K562 (cell line): ENCODE results near the gene PPP4R3A. TPM values are rescaled to one million over a fixed set of nuclear protein-coding genes. Genes with fewer than 3 reads are reported as not detected.

Experiments used
- ATAC-seq: fragments of 200-7000 bp; cut with Tn5 transposase; 3 replicates; pipeline ENCODE4 v1.9.1; 2020; ENCODE audit warnings: moderate library complexity
- BruUV-seq: library from RNA; stranded (reverse); fragments of 400-500 nt; replicated peaks from 2 replicates; lab custom pipeline; 2021; lab: Mats Ljungman, UMichigan
- CTCF ChIA-PET: fragments of 300-600 bp; formaldehyde crosslinking; extraction: SDS; loops from one replicate; lab custom pipeline; 2021; ENCODE audit warnings: low intra/inter-chr PET ratio; lab: Yijun Ruan, JAX
- POLR2A ChIA-PET: fragments of 300-600, 350-650 bp; sonication (Branson Sonifier 250); formaldehyde crosslinking; extraction: SDS; loops from one replicate; lab custom pipeline; 2021; ENCODE audit warnings: antibody characterized with exemption, inconsistent platforms; lab: Yijun Ruan, JAX
- DNase-seq, 4 experiments: peaks; one replicate each; pipeline versions ENCODE4 v3.0.0 to v3.0.0-alpha.2; 2011 to 2018; ENCODE audit warnings: low spot score in 3 of 4, mixed read lengths in 3 of 4; ENCODE audit errors: extremely low read depth in 1 of 4
- FAIRE-seq: peaks from 2 replicates; lab custom pipeline; 2011; peaks lifted over from hg19 to GRCh38; lab: Jason Lieb, UNC
- H2AFZ ChIP-seq: 2 replicates; pipeline ENCODE4 v1.6.0; 2011; ENCODE audit warnings: low read depth, low read length, control low read depth, inconsistent platforms
- H3K27ac ChIP-seq: fragments of 200-600 bp; 3 replicates; pipeline ENCODE4 v1.8.0; 2011; ENCODE audit warnings: low read depth, mild to moderate bottlenecking, control low read depth, inconsistent platforms, low read length, moderate library complexity, mixed read lengths; ENCODE audit errors: extremely low read depth
- H3K27me3 ChIP-seq, 2 experiments: fragments of 300-600 bp in 1 of 2; 2 replicates in 1 of 2; 3 replicates in 1 of 2; pipeline versions ENCODE4 v1.6.0 to v1.8.0; 2011; ENCODE audit warnings: inconsistent platforms in 2 of 2, low read length in 2 of 2, mild to moderate bottlenecking in 1 of 2, mixed read lengths in 1 of 2, moderate library complexity in 1 of 2; ENCODE audit not compliant: control insufficient read depth in 2 of 2, insufficient read depth in 2 of 2
- H3K36me3 ChIP-seq: fragments of 300-600 bp; 3 replicates; pipeline ENCODE4 v1.8.0; 2011; ENCODE audit warnings: mild to moderate bottlenecking, low read length, inconsistent platforms; ENCODE audit not compliant: control insufficient read depth, insufficient read depth
- H3K4me1 ChIP-seq, 2 experiments: fragments of 200-600 bp in 1 of 2; replicated peaks in 1 of 2; 2 replicates in 1 of 2; 3 replicates in 1 of 2; pipeline versions ENCODE4 v1.5.1 to v1.8.0; 2011; ENCODE audit warnings: inconsistent platforms in 2 of 2, low read length in 2 of 2, mild to moderate bottlenecking in 1 of 2, mixed read lengths in 1 of 2, moderate library complexity in 1 of 2; ENCODE audit not compliant: control insufficient read depth in 2 of 2, insufficient read depth in 2 of 2
- H3K4me2 ChIP-seq: 2 replicates; pipeline ENCODE4 v1.6.1; 2011; ENCODE audit warnings: low read length, control low read depth, inconsistent platforms, mixed read lengths; ENCODE audit not compliant: insufficient read depth
- H3K4me3 ChIP-seq: fragments of 200-600 bp; sonication (generic), shearing (Covaris generic); 2 replicates; pipeline ENCODE4 v1.5.1; 2016; ENCODE audit warnings: control low read depth, inconsistent platforms
- H3K79me2 ChIP-seq: fragments of 200-600 bp; 3 replicates; pipeline ENCODE4 v1.8.0; 2011; ENCODE audit warnings: low read length, inconsistent platforms; ENCODE audit not compliant: control insufficient read depth, insufficient read depth
- H3K9ac ChIP-seq, 2 experiments: 2 replicates each; pipeline versions ENCODE4 v1.6.0 to v1.6.1; 2011; ENCODE audit warnings: low read depth in 2 of 2, low read length in 2 of 2, control low read depth in 1 of 2, inconsistent platforms in 1 of 2, mild to moderate bottlenecking in 1 of 2, mixed read lengths in 1 of 2; ENCODE audit not compliant: insufficient read depth in 1 of 2
- H3K9me1 ChIP-seq: one replicate; pipeline ENCODE4 v1.6.0; 2011; ENCODE audit warnings: inconsistent platforms, mild to moderate bottlenecking, low read length, moderate library complexity; ENCODE audit not compliant: control insufficient read depth, insufficient read depth
- H3K9me3 ChIP-seq: replicated peaks from 2 replicates; pipeline ENCODE4 v1.5.1; 2011; ENCODE audit warnings: low read depth, low read length, inconsistent platforms; ENCODE audit not compliant: control insufficient read depth, insufficient read depth
- H4K20me1 ChIP-seq: replicated peaks from 2 replicates; pipeline ENCODE4 v1.6.1; 2011; ENCODE audit warnings: low read length, inconsistent platforms, mixed read lengths; ENCODE audit not compliant: control insufficient read depth, insufficient read depth
- ETS1 ChIP-seq: conservative IDR thresholded peaks from 2 replicates; pipeline ENCODE4 v1.6.1; 2011; ENCODE audit warnings: low read depth, mild to moderate bottlenecking, low read length; ENCODE audit not compliant: control insufficient read depth
- NFE2L1 ChIP-seq: fragments of 450-650 bp; IDR thresholded peaks from 2 replicates; pipeline ENCODE4 v1.6.1; 2016; ENCODE audit warnings: missing genetic modification characterization, low read depth, mild to moderate bottlenecking, missing compliant biosample characterization, moderate library complexity, borderline replicate concordance
- PTRF ChIP-seq: fragments of 450-650 bp; IDR thresholded peaks from 2 replicates; pipeline ENCODE4 v1.6.1; 2016; ENCODE audit warnings: mild to moderate bottlenecking, missing genetic modification characterization, missing compliant biosample characterization
- RCOR1 ChIP-seq, 2 experiments: IDR thresholded peaks; 2 replicates each; pipeline ENCODE4 v1.6.1; 2012; ENCODE audit warnings: low read depth in 2 of 2, low read length in 2 of 2, borderline replicate concordance in 1 of 2, improper control_type of control experiment in 1 of 2
- THRAP3 ChIP-seq: fragments of 450-650 bp; IDR thresholded peaks from 2 replicates; pipeline ENCODE4 v1.6.1; 2016; ENCODE audit warnings: mild to moderate bottlenecking, inconsistent platforms, borderline replicate concordance
- ZFX ChIP-seq: sonication (generic); formaldehyde crosslinking; IDR thresholded peaks from 2 replicates; pipeline ENCODE4 v1.8.0; 2022; ENCODE audit warnings: mild to moderate bottlenecking, missing genetic modification reagents, moderate library complexity
- ZZZ3 ChIP-seq: fragments of 450-650 bp; IDR thresholded peaks from 2 replicates; pipeline ENCODE4 v1.6.1; 2016; ENCODE audit warnings: antibody characterized with exemption, mild to moderate bottlenecking, moderate library complexity
- WGBS: fragments of 100-300 bp; shearing (Covaris generic); methylation state at CpG from one replicate; pipeline ENCODE4 v1.1.6; 2016; ENCODE audit warnings: low coverage, mixed read lengths; ENCODE audit not compliant: insufficient coverage; ENCODE audit errors: missing lambda C conversion rate; 5-methylcytosine and 5-hydroxymethylcytosine counted together
- in situ Hi-C: fragments of 300-500 bp; cut with MboI; formaldehyde crosslinking; loops from 4 replicates; pipeline ENCODE4 v1.15.0; 2018; ENCODE audit warnings: inconsistent platforms, mixed read lengths
- intact Hi-C: fragments of 100-400 bp; cut with micrococcal nuclease; formaldehyde crosslinking; loops from 2 replicates; pipeline ENCODE4 v1.14.2; 2022
- polyA plus RNA-seq, 8 experiments: library from polyadenylated mRNA; depleted of rRNA in 4 of 8; stranded (reverse) in 5 of 8; unstranded in 3 of 8; fragments of >200 nt; fragmentation: Nextera tagmentation in 2 of 8; fragmentation: Illumina TruSeq in 1 of 8; extraction: Ambion mirVana in 2 of 8; extraction: Trizol in 1 of 8; gene quantifications; 2 replicates each; pipeline versions ENCODE4 v1.2.1 to v1.2.3, GENCODE V29; 2011 to 2014; ENCODE audit warnings: inconsistent platforms in 1 of 8, missing spikeins in 1 of 8
- total RNA-seq, 7 experiments: library from RNA; depleted of rRNA in 6 of 7; stranded (reverse); fragments of >200 nt in 6 of 7; fragmentation: Illumina TruSeq in 2 of 7; extraction: Trizol in 2 of 7; gene quantifications; 2 replicates each; pipeline versions ENCODE4 v1.2.1 to v1.2.3, GENCODE V29; 2011 to 2021; ENCODE audit warnings: low replicate concordance in 1 of 7
- TF ChIP-seq, protein P1 (sequence below): fragments of 450-650 bp; IDR thresholded peaks from 2 replicates; pipeline ENCODE4 v1.6.1; 2016; ENCODE audit warnings: mild to moderate bottlenecking, moderate library complexity

PPP4R3A gene
- total and polyA plus RNA-seq, 9 of the 15 experiments (the other 6 are each of a cell fraction or from before 2014, with no cell fraction given) = 9.5 to 54.9 (median 44.9) TPM

DNA sequence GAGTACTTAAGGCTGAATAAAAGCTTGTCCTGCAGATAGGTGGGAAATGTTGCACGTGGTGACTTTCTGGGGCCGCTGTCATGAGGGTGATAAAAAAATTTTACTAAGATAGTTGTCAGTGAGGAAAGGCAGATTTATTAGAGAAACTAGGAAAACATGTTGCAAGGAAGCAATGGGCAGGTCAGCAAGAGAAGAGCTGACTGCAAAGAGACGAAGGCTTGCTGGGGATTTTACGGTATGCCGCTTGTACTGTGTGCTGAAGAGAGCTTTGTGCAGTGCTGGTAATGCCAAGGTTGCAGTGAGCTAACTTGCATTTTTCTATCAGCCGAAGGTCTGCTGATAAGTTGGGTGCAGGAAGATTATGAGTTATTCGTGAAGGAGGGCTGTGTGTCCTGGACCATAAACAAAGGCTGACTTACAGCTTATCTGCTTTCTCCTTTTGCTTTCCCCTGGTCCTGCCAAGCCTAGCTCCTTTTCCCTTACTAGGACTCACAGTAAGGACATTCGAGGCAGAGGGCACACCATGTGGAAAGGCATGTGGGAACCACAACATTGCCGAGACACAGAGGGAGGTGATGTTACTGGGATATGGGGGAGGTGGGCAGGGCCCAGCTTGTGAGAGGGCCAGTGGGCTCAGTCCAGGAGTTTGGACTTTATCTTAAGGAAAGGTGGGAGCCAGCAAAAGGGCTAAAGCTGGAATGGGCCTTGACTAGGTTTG is 85.1 kb downstream of the PPP4R3A start:
- Histone ChIP-seq H4K20me1 (no peaks in the 10 kb centered on the region), H2AFZ (peak overlapping the region; percentile 85), H3K9me3 (no peaks in the 10 kb centered on the region), H3K36me3 (0 out of 3 replicates have a peak, but pooled peaks cover 2% of the 10 kb centered on the region), H3K4me1 (peaks cover 0 to 19% of the 10 kb centered on the region in 2 experiments; a peak in 3 of 5 replicates), H3K4me2 (peak overlapping the region; percentile 61), H3K27ac (peak overlapping the region; percentile 65; the same call in 2 of the 3 replicates), H3K79me2 (peaks cover 46% of the 10 kb centered on the region), H3K9me1 (no peaks in the 10 kb centered on the region), H3K4me3 (no peak overlapping the region), H3K9ac (peak overlapping the region; percentile 56 to 61; a peak in 3 of 4 replicates), H3K27me3 (no peaks in the 10 kb centered on the region)
- CTCF ChIA-PET = no interaction called here
- ATAC-seq (peak; percentile 41), DNase-seq (peak in 1 of 4 experiments; percentile 19), FAIRE-seq (no peak)
- in situ Hi-C loops (loop anchor here (5.0 to 10.0 kb wide), 2 partner anchors 83 to 100 kb away; no protein-coding TSS in a partner anchor), intact Hi-C loops (no loop called here)
- BruUV-seq = no TSS peak
- POLR2A ChIA-PET = interaction anchor here (0.6 to 1.1 kb wide), 4 partner anchors 9 to 184 kb away, joined by 3 to 4 read pairs (median 3); no protein-coding TSS in a partner anchor
- WGBS = 41% methylated on average over 7 of the region's 9 CpGs
- no peak for TF ChIP-seq ETS1
- 0 out of 2 replicates have a peak, but pooled peaks have one; percentile 12 for TF ChIP-seq ZFX (CRISPR knock-in tag)
- TF ChIP-seq, protein P1, sequence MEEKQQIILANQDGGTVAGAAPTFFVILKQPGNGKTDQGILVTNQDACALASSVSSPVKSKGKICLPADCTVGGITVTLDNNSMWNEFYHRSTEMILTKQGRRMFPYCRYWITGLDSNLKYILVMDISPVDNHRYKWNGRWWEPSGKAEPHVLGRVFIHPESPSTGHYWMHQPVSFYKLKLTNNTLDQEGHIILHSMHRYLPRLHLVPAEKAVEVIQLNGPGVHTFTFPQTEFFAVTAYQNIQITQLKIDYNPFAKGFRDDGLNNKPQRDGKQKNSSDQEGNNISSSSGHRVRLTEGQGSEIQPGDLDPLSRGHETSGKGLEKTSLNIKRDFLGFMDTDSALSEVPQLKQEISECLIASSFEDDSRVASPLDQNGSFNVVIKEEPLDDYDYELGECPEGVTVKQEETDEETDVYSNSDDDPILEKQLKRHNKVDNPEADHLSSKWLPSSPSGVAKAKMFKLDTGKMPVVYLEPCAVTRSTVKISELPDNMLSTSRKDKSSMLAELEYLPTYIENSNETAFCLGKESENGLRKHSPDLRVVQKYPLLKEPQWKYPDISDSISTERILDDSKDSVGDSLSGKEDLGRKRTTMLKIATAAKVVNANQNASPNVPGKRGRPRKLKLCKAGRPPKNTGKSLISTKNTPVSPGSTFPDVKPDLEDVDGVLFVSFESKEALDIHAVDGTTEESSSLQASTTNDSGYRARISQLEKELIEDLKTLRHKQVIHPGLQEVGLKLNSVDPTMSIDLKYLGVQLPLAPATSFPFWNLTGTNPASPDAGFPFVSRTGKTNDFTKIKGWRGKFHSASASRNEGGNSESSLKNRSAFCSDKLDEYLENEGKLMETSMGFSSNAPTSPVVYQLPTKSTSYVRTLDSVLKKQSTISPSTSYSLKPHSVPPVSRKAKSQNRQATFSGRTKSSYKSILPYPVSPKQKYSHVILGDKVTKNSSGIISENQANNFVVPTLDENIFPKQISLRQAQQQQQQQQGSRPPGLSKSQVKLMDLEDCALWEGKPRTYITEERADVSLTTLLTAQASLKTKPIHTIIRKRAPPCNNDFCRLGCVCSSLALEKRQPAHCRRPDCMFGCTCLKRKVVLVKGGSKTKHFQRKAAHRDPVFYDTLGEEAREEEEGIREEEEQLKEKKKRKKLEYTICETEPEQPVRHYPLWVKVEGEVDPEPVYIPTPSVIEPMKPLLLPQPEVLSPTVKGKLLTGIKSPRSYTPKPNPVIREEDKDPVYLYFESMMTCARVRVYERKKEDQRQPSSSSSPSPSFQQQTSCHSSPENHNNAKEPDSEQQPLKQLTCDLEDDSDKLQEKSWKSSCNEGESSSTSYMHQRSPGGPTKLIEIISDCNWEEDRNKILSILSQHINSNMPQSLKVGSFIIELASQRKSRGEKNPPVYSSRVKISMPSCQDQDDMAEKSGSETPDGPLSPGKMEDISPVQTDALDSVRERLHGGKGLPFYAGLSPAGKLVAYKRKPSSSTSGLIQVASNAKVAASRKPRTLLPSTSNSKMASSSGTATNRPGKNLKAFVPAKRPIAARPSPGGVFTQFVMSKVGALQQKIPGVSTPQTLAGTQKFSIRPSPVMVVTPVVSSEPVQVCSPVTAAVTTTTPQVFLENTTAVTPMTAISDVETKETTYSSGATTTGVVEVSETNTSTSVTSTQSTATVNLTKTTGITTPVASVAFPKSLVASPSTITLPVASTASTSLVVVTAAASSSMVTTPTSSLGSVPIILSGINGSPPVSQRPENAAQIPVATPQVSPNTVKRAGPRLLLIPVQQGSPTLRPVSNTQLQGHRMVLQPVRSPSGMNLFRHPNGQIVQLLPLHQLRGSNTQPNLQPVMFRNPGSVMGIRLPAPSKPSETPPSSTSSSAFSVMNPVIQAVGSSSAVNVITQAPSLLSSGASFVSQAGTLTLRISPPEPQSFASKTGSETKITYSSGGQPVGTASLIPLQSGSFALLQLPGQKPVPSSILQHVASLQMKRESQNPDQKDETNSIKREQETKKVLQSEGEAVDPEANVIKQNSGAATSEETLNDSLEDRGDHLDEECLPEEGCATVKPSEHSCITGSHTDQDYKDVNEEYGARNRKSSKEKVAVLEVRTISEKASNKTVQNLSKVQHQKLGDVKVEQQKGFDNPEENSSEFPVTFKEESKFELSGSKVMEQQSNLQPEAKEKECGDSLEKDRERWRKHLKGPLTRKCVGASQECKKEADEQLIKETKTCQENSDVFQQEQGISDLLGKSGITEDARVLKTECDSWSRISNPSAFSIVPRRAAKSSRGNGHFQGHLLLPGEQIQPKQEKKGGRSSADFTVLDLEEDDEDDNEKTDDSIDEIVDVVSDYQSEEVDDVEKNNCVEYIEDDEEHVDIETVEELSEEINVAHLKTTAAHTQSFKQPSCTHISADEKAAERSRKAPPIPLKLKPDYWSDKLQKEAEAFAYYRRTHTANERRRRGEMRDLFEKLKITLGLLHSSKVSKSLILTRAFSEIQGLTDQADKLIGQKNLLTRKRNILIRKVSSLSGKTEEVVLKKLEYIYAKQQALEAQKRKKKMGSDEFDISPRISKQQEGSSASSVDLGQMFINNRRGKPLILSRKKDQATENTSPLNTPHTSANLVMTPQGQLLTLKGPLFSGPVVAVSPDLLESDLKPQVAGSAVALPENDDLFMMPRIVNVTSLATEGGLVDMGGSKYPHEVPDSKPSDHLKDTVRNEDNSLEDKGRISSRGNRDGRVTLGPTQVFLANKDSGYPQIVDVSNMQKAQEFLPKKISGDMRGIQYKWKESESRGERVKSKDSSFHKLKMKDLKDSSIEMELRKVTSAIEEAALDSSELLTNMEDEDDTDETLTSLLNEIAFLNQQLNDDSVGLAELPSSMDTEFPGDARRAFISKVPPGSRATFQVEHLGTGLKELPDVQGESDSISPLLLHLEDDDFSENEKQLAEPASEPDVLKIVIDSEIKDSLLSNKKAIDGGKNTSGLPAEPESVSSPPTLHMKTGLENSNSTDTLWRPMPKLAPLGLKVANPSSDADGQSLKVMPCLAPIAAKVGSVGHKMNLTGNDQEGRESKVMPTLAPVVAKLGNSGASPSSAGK = peak; percentile 64; the same call in 1 of the 2 replicates
- TF ChIP-seq ZZZ3 = no peak
- TF ChIP-seq PTRF = no peak
- no peak for TF ChIP-seq RCOR1 (IDR thresholded peaks at IDR 0.05; ENCODE audit: borderline replicate concordance in 1 of 2, low read depth in 2 of 2, low read length in 2 of 2)
- TF ChIP-seq NFE2L1 (tag) = no peak
- no peak for TF ChIP-seq THRAP3
